GM21619 (cell line): ENCODE results near the gene NR3C2.

ENCODE experiments used
- ATAC-seq: cut with Tn5 transposase; IDR thresholded peaks from one replicate; pipeline ENCODE4 v1.9.1; 2021; ENCODE audit not compliant: unreplicated experiment

The NR3C2 gene

GRCh38 chr4:148373093-148373492, 69.1 kb downstream of the NR3C2 start:
- no peak for ATAC-seq

GRCh38 chr4:148369919-148370318, 72.3 kb downstream of the NR3C2 start:
- no peak for ATAC-seq

GRCh38 chr4:148367756-148368155, 74.5 kb downstream of the NR3C2 start:
- no peak for ATAC-seq

- no peak for ATAC-seq
Observed at GRCh38 chr4:148366251-148366650, 76.0 kb downstream of the NR3C2 start.

GRCh38 chr4:148364525-148364924, 77.7 kb downstream of the NR3C2 start:
- no peak for ATAC-seq

GRCh38 chr4:148359769-148360168, 82.4 kb downstream of the NR3C2 start:
- ATAC-seq = no peak

GRCh38 chr4:148355442-148356123, 86.6 kb downstream of the NR3C2 start:
- ATAC-seq = no peak

GRCh38 chr4:148354186-148354585, 88.0 kb downstream of the NR3C2 start:
- ATAC-seq = no peak

- no peak for ATAC-seq
Observed at GRCh38 chr4:148353571-148353970, 88.6 kb downstream of the NR3C2 start.

GRCh38 chr4:148349153-148349552, 93.1 kb downstream of the NR3C2 start:
- no peak for ATAC-seq

- no peak for ATAC-seq
Observed at GRCh38 chr4:148346657-148347056, 95.6 kb downstream of the NR3C2 start.

- ATAC-seq = no peak
Observed at GRCh38 chr4:148345509-148345908, 96.7 kb downstream of the NR3C2 start.

GRCh38 chr4:148344941-148345340, 97.3 kb downstream of the NR3C2 start:
- ATAC-seq = no peak

GRCh38 chr4:148344352-148344751, 97.9 kb downstream of the NR3C2 start:
- ATAC-seq = no peak

- ATAC-seq = no peak
Observed at GRCh38 chr4:148341980-148342800, 100.0 kb downstream of the NR3C2 start.

- no peak for ATAC-seq
Observed at GRCh38 chr4:148335133-148335532, 107.1 kb downstream of the NR3C2 start.

GRCh38 chr4:148333265-148333664, 108.9 kb downstream of the NR3C2 start:
- no peak for ATAC-seq

- ATAC-seq = no peak
Observed at GRCh38 chr4:148332486-148332885, 109.7 kb downstream of the NR3C2 start.

- no peak for ATAC-seq
Observed at GRCh38 chr4:148330724-148331123, 111.5 kb downstream of the NR3C2 start.

GRCh38 chr4:148330161-148330560, 112.1 kb downstream of the NR3C2 start:
- ATAC-seq = no peak

GRCh38 chr4:148329751-148330150, 112.5 kb downstream of the NR3C2 start:
- ATAC-seq = no peak

- no peak for ATAC-seq
Observed at GRCh38 chr4:148327683-148328082, 114.5 kb downstream of the NR3C2 start.
